Type B pancreatic cell (in vitro differentiated cells): ENCODE measurements around the gene UBTD2. TPM values are rescaled to one million over a fixed set of nuclear protein-coding genes. Genes with fewer than 3 reads are reported as not detected.

ENCODE experiments used
- DNase-seq: peaks from one replicate; pipeline ENCODE4 v3.0.0; 2021; ENCODE audit warnings: mixed read lengths; ENCODE audit not compliant: unreplicated experiment; ENCODE audit errors: extremely low spot score
- H3K27ac Mint-ChIP-seq: 2 replicates; pipeline ENCODE4 v1.8.0; 2021; ENCODE audit warnings: mild to moderate bottlenecking, mixed read lengths
- H3K27me3 Mint-ChIP-seq: 2 replicates; pipeline ENCODE4 v1.8.0; 2021; ENCODE audit warnings: mixed read lengths
- H3K36me3 Mint-ChIP-seq: 2 replicates; pipeline ENCODE4 v1.8.0; 2021; ENCODE audit warnings: mixed read lengths
- H3K4me1 Mint-ChIP-seq: one replicate; pipeline ENCODE4 v1.8.0; 2021; ENCODE audit warnings: mixed read lengths; ENCODE audit not compliant: unreplicated experiment
- H3K4me3 Mint-ChIP-seq: 2 replicates; pipeline ENCODE4 v1.8.0; 2021; ENCODE audit warnings: mild to moderate bottlenecking, mixed read lengths
- H3K9me3 Mint-ChIP-seq: 2 replicates; pipeline ENCODE4 v1.8.0; 2021; ENCODE audit warnings: mixed read lengths
- CTCF ChIP-seq: fragments of 200-600 bp; sonication (generic); conservative IDR thresholded peaks from 2 replicates; pipeline ENCODE4 v1.5.0; 2021; ENCODE audit warnings: antibody characterized with exemption, mild to moderate bottlenecking
- total RNA-seq: library from RNA; stranded (reverse); gene quantifications from 2 replicates; pipeline ENCODE4 v1.2.1, GENCODE V29; 2021; ENCODE audit warnings: low replicate concordance

UBTD2 gene
- total RNA-seq, 1 donor from 2014 or later, result 47.2 TPM

GRCh38 chr5:172319708-172320441, 36.3 kb upstream of the UBTD2 start:
- no peaks in the 10 kb centered on the region for H3K9me3 Mint-ChIP-seq
- peak overlapping the region; percentile 27 for H3K27ac Mint-ChIP-seq
- DNase-seq, result no peak
- no peak overlapping the region for H3K4me3 Mint-ChIP-seq
- H3K36me3 Mint-ChIP-seq, result no peaks in the 10 kb centered on the region
- no peak for TF ChIP-seq CTCF
- no peaks in the 10 kb centered on the region for H3K27me3 Mint-ChIP-seq
- peaks cover 15% of the 10 kb centered on the region for H3K4me1 Mint-ChIP-seq

DNA sequence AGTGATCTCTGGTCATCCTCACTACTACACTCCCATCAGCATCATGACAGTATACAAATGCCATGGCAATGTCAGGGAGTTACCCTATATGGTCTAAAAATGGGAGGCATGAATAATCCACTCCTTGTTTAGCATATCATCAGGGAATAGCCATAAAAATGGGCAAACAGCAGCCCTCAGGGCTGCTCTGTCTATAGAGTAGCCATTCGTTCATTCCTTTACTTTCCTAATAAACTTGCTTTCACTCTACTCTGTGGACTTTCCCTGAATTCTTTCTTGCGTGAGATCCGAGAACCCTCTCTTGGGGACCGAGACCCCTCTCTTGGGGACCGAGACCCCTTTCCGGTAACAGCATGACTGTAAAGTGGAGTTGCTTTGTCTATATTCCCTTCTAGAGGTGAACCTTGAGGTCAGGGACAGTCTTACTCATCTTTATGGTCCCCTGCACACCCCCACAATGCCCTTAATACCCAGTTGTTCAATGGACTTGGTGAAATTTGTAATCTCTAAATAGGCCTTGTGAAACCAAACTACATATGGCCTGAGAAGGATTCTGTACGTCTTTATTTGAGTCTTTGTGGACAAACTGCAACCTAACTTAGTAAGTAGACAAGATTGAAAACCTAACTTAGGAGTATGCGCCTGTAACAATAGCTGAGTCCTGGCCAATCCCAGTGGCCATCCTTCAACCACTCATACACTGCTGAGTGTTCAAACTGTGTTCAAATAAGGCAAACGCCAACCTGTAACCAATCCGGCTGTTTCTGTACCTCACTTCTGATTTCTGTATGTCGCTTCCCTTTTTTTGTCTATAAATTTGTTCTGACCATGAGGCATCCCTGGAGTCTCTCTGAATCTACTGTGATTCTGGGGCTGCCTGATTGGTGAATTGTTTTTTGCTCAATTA, 32.3 kb upstream of the UBTD2 start:
- H3K9me3 Mint-ChIP-seq, result no peaks in the 10 kb centered on the region
- no peaks in the 10 kb centered on the region for H3K27me3 Mint-ChIP-seq
- H3K4me1 Mint-ChIP-seq, result peaks cover 12% of the 10 kb centered on the region
- TF ChIP-seq CTCF, result no peak
- no peak for DNase-seq
- H3K36me3 Mint-ChIP-seq, result no peaks in the 10 kb centered on the region
- H3K4me3 Mint-ChIP-seq, result no peak overlapping the region
- peak overlapping the region; percentile 99 for H3K27ac Mint-ChIP-seq

GRCh38 chr5:172313915-172314314, 30.4 kb upstream of the UBTD2 start:
- Mint-ChIP-seq H3K4me3 (no peak overlapping the region), H3K9me3 (no peaks in the 10 kb centered on the region), H3K36me3 (no peaks in the 10 kb centered on the region), H3K27ac (peak overlapping the region; percentile 99), H3K4me1 (peaks cover 12% of the 10 kb centered on the region), H3K27me3 (no peaks in the 10 kb centered on the region)
- no peak for DNase-seq
- no peak for TF ChIP-seq CTCF

- DNase-seq, result no peak
- Mint-ChIP-seq H3K27ac (no peak overlapping the region), H3K27me3 (no peaks in the 10 kb centered on the region), H3K9me3 (no peaks in the 10 kb centered on the region), H3K4me3 (no peak overlapping the region), H3K36me3 (no peaks in the 10 kb centered on the region), H3K4me1 (peaks cover 12% of the 10 kb centered on the region)
- TF ChIP-seq CTCF, result no peak
These were observed 28.7 kb upstream of the UBTD2 start for GRCh38 chr5:172312286-172312685.

DNA sequence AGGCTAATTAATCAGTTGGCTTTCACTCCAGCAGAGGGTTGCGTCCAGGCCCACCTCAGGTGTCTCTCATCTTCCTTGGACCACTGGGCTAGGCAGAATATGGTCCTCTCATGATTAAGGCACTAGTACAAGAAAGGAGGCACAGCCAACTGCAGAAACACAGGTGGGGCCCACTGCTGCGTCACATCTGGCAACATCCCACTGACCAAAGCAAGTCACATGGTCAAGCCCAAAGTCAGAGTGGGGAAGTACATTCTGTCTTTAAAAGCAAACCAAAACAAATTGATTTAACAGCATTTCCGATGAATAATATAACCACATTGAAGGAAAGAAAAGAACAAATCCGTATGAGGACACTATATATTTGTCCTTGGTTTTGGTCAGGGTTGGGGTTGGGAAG, 28.0 kb upstream of the UBTD2 start:
- TF ChIP-seq CTCF, result no peak
- DNase-seq, result no peak
- Mint-ChIP-seq H3K9me3 (no peaks in the 10 kb centered on the region), H3K4me1 (peaks cover 12% of the 10 kb centered on the region), H3K4me3 (no peak overlapping the region), H3K27ac (no peak overlapping the region), H3K36me3 (no peaks in the 10 kb centered on the region), H3K27me3 (no peaks in the 10 kb centered on the region)
